IMR-90 (cell line): ENCODE results near the gene CSNK2A3. TPM values are rescaled to one million over a fixed set of nuclear protein-coding genes. Genes with fewer than 3 reads are reported as not detected.

Experiments
- ATAC-seq: fragments of 200-7000 bp; cut with Tn5 transposase; 2 replicates; pipeline ENCODE4 v1.9.1; 2020; ENCODE audit warnings: low read depth, mild to moderate bottlenecking, moderate library complexity
- BruUV-seq: library from RNA; stranded (reverse); fragments of 400-500 nt; replicated peaks from 2 replicates; lab custom pipeline; 2021; lab: Mats Ljungman, UMichigan
- CTCF ChIA-PET: fragments of 300-600 bp; formaldehyde crosslinking; extraction: SDS; loops from one replicate; lab custom pipeline; 2021; ENCODE audit warnings: antibody characterized with exemption; lab: Yijun Ruan, JAX
- POLR2A ChIA-PET: fragments of 300-600 bp; sonication (Branson Sonifier 250); formaldehyde crosslinking; loops from one replicate; lab custom pipeline; 2022; ENCODE audit warnings: antibody characterized with exemption; ENCODE audit not compliant: unreplicated experiment; lab: Charles Lee
- DNase-seq: peaks from one replicate; pipeline ENCODE4 v3.0.0; 2013
- H2AFZ ChIP-seq: replicated peaks from 2 replicates; pipeline ENCODE3; 2013; ENCODE audit warnings: low read length, mild to moderate bottlenecking; ENCODE audit not compliant: poor library complexity
- H2AK5ac ChIP-seq: 2 replicates; pipeline ENCODE4 v1.6.1; 2013; ENCODE audit warnings: low read depth, low read length, inconsistent platforms
- H2AK9ac ChIP-seq: replicated peaks from 2 replicates; pipeline ENCODE3; 2013; ENCODE audit warnings: mild to moderate bottlenecking, low read depth, low read length, moderate library complexity; ENCODE audit not compliant: poor library complexity
- H2BK120ac ChIP-seq: 2 replicates; pipeline ENCODE4 v1.6.1; 2013; ENCODE audit warnings: low read depth, low read length, inconsistent platforms
- H2BK15ac ChIP-seq: 3 replicates; pipeline ENCODE4 v1.6.1; 2013; ENCODE audit warnings: low read depth, low read length, inconsistent platforms
- H2BK20ac ChIP-seq: 2 replicates; pipeline ENCODE4 v1.6.1; 2013; ENCODE audit warnings: low read depth, mild to moderate bottlenecking, inconsistent platforms, low read length, moderate library complexity
- H2BK5ac ChIP-seq: 2 replicates; pipeline ENCODE4 v1.6.1; 2013; ENCODE audit warnings: mild to moderate bottlenecking, low read depth, low read length, inconsistent platforms; ENCODE audit not compliant: poor library complexity, severe bottlenecking
- H3K14ac ChIP-seq: replicated peaks from 2 replicates; pipeline ENCODE4 v1.6.1; 2013; ENCODE audit warnings: low read depth, low read length, inconsistent platforms
- H3K18ac ChIP-seq: 2 replicates; pipeline ENCODE4 v1.6.1; 2013; ENCODE audit warnings: low read depth, low read length, control low read depth
- H3K23ac ChIP-seq: 2 replicates; pipeline ENCODE4 v1.6.1; 2013; ENCODE audit warnings: low read depth, low read length, inconsistent platforms
- H3K27ac ChIP-seq: 2 replicates; pipeline ENCODE4 v1.5.1; 2013; ENCODE audit warnings: mild to moderate bottlenecking, control low read depth, low read length; ENCODE audit not compliant: insufficient read depth
- H3K27me3 ChIP-seq: 2 replicates; pipeline ENCODE4 v1.6.1; 2013; ENCODE audit warnings: low read length; ENCODE audit not compliant: control insufficient read depth, insufficient read depth
- H3K36me3 ChIP-seq: 2 replicates; pipeline ENCODE4 v1.6.1; 2013; ENCODE audit warnings: low read length, mixed read lengths; ENCODE audit not compliant: control insufficient read depth, insufficient read depth
- H3K4ac ChIP-seq: 2 replicates; pipeline ENCODE4 v1.6.1; 2013; ENCODE audit warnings: low read depth, low read length, inconsistent platforms
- H3K4me1 ChIP-seq: 2 replicates; pipeline ENCODE4 v1.6.1; 2013; ENCODE audit warnings: low read length, mixed read lengths; ENCODE audit not compliant: control insufficient read depth, insufficient read depth
- H3K4me2 ChIP-seq: 2 replicates; pipeline ENCODE4 v1.6.1; 2013; ENCODE audit warnings: low read depth, mild to moderate bottlenecking, control low read depth, low read length, moderate library complexity
- H3K4me3 ChIP-seq: 2 replicates; pipeline ENCODE4 v1.5.1; 2013; ENCODE audit warnings: low read depth, mild to moderate bottlenecking, control low read depth, low read length, moderate library complexity; ENCODE audit not compliant: insufficient read depth
- H3K56ac ChIP-seq: 2 replicates; pipeline ENCODE4 v1.6.1; 2013; ENCODE audit warnings: low read length, inconsistent platforms; ENCODE audit not compliant: insufficient read depth; ENCODE audit errors: extremely low read depth
- H3K79me1 ChIP-seq, 2 experiments: 2 replicates each; pipeline ENCODE4 v1.6.1; 2013; ENCODE audit warnings: low read length in 2 of 2, inconsistent platforms in 1 of 2, low read depth in 1 of 2
- H3K9ac ChIP-seq: 2 replicates; pipeline ENCODE4 v1.6.1; 2013; ENCODE audit warnings: low read depth, low read length, control low read depth
- H3K9me1 ChIP-seq: 2 replicates; pipeline ENCODE4 v1.6.1; 2013; ENCODE audit warnings: low read length, inconsistent platforms; ENCODE audit not compliant: insufficient read depth
- H3K9me3 ChIP-seq: 2 replicates; pipeline ENCODE4 v1.6.1; 2013; ENCODE audit warnings: low read length; ENCODE audit not compliant: control insufficient read depth, insufficient read depth
- H4K20me1 ChIP-seq: 2 replicates; pipeline ENCODE4 v1.6.1; 2013; ENCODE audit warnings: low read length, inconsistent platforms; ENCODE audit not compliant: insufficient read depth
- H4K5ac ChIP-seq: 2 replicates; pipeline ENCODE4 v1.6.1; 2013; ENCODE audit warnings: mild to moderate bottlenecking, low read depth, low read length, control low read depth
- H4K8ac ChIP-seq, 2 experiments: 2 replicates each; pipeline ENCODE4 v1.6.1; 2013; ENCODE audit warnings: low read depth in 2 of 2, low read length in 2 of 2, control low read depth in 1 of 2, inconsistent platforms in 1 of 2
- H4K91ac ChIP-seq: 2 replicates; pipeline ENCODE4 v1.6.1; 2013; ENCODE audit warnings: low read depth, low read length, inconsistent platforms; ENCODE audit not compliant: insufficient read depth
- RFX5 ChIP-seq: IDR thresholded peaks from 2 replicates; pipeline ENCODE4 v1.8.0; 2012; ENCODE audit warnings: low read depth, mild to moderate bottlenecking, low read length, moderate library complexity
- WGBS, 2 experiments: methylation state at CpG; one replicate each; pipeline versions ENCODE4 v1.1.5 to v1.1.7; 2013; ENCODE audit warnings: missing lambda C conversion rate in 2 of 2; ENCODE audit not compliant: insufficient read length in 1 of 2; ENCODE audit errors: extremely low coverage in 2 of 2; 5-methylcytosine and 5-hydroxymethylcytosine counted together
- dilution Hi-C: fragments of 300-500 bp; cut with HindIII; formaldehyde crosslinking; loops from one replicate; pipeline ENCODE4 v1.14.3; 2018; ENCODE audit warnings: low sequenced_read_pairs; ENCODE audit not compliant: unreplicated experiment
- in situ Hi-C: fragments of 300-500 bp; cut with MboI; formaldehyde crosslinking; loops from 3 replicates; pipeline ENCODE4 v1.14.3; 2019; ENCODE audit warnings: low sequenced_read_pairs, inconsistent platforms, mixed read lengths
- intact Hi-C: fragments of 100-400 bp; cut with micrococcal nuclease; formaldehyde crosslinking; loops from 2 replicates; pipeline ENCODE4 v1.10.0; 2022
- polyA plus RNA-seq, 3 experiments: library from polyadenylated mRNA; depleted of rRNA; stranded (reverse); fragments of >200 nt; gene quantifications; 2 replicates each; pipeline ENCODE4 v1.2.3, GENCODE V29; 2012; ENCODE audit warnings: low replicate concordance in 1 of 3
- total RNA-seq: library from RNA; depleted of rRNA; stranded (reverse); fragments of >200 nt; gene quantifications from 2 replicates; pipeline ENCODE4 v1.2.3, GENCODE V29; 2012

Gene CSNK2A3
- total and polyA plus RNA-seq, 2 of the 4 experiments (the other 2 are of a cell fraction), result 1.2 to 3.2 TPM

GRCh38 chr11:11304550-11304949 lies 48.5 kb downstream of the CSNK2A3 start:
- Histone ChIP-seq H3K27ac (no peak overlapping the region), H4K20me1 (no peaks in the 10 kb centered on the region), H4K5ac (no peak overlapping the region), H3K23ac (no peak overlapping the region), H3K9me3 (no peaks in the 10 kb centered on the region), H2AK9ac (no peak overlapping the region), H2BK5ac (no peak overlapping the region), H4K8ac (no peak overlapping the region), H2AFZ (no peak overlapping the region), H4K91ac (no peak overlapping the region), H3K9ac (no peak overlapping the region), H3K36me3 (no peaks in the 10 kb centered on the region), H2AK5ac (no peak overlapping the region), H3K56ac (no peak overlapping the region), H2BK20ac (no peak overlapping the region), H3K9me1 (no peaks in the 10 kb centered on the region), H3K27me3 (peaks cover 8% of the 10 kb centered on the region), H2BK120ac (no peak overlapping the region), H3K4me2 (no peak overlapping the region), H3K79me1 (no peaks in the 10 kb centered on the region), H2BK15ac (no peak overlapping the region), H3K4me1 (no peaks in the 10 kb centered on the region), H3K4ac (no peak overlapping the region), H3K14ac (no peak overlapping the region), H3K4me3 (no peak overlapping the region), H3K18ac (no peak overlapping the region)
- dilution Hi-C loops, result no loop called here
- BruUV-seq, result no TSS peak
- in situ Hi-C loops, result no loop called here
- intact Hi-C loops, result no loop called here
- TF ChIP-seq RFX5, result no peak
- WGBS, 2 experiments, result 100% methylated on average over 1 of the region's 7 CpGs; no CpG with 5 or more reads in 1 of the 2 experiments
- DNase-seq (no peak), ATAC-seq (no peak)
- POLR2A ChIA-PET, result no interaction called here
- CTCF ChIA-PET, result no interaction called here
